ENCODE data around the gene ZNF845. TPM values are rescaled to one million over a fixed set of nuclear protein-coding genes. Genes with fewer than 3 reads are reported as not detected.

The ZNF845 gene
- total and polyA plus RNA-seq, 2 donors (not counting 3 experiments of a cell fraction or from before 2014, with no cell fraction given), result 0.88 to 4.6 TPM

- FAIRE-seq, result no peak
- no TSS peak for BruUV-seq (replicated peaks)
- Histone ChIP-seq H3K27ac (ENCODE audit: insufficient read depth, low read depth, low read length) (no peak overlapping the region), H4K20me1 (replicated peaks; ENCODE audit: control insufficient read depth, extremely low read depth, insufficient read depth, low read length) (no peaks in the 10 kb centered on the region), H3K79me2 (ENCODE audit: control insufficient read depth, insufficient read depth, low read length) (no peaks in the 10 kb centered on the region), H3K9ac (replicated peaks; ENCODE audit: extremely low read depth, insufficient read depth, low read length) (no peak overlapping the region), H3K4me2 (ENCODE audit: insufficient read depth, low read length) (no peak overlapping the region), H3K9me3 (replicated peaks; ENCODE audit: control insufficient read depth, insufficient read depth, low read length) (no peaks in the 10 kb centered on the region), H3K4me3 (replicated peaks in 1 of 3; ENCODE audit: insufficient read depth in 1 of 3, low read depth in 1 of 3, low read length in 3 of 3) (no peak overlapping the region), H2AFZ (ENCODE audit: low read depth, low read length) (no peak overlapping the region), H3K4me1 (ENCODE audit: control insufficient read depth, extremely low read depth, insufficient read depth, low read length) (no peaks in the 10 kb centered on the region), H3K36me3 (ENCODE audit: control insufficient read depth in 2 of 2, extremely low read depth in 1 of 2, insufficient read depth in 2 of 2, low read length in 2 of 2) (no peaks in the 10 kb centered on the region), H3K9me1 (replicated peaks; ENCODE audit: control insufficient read depth, extremely low read depth, insufficient read depth, low read length) (no peaks in the 10 kb centered on the region), H3K27me3 (ENCODE audit: control insufficient read depth in 2 of 2, insufficient read depth in 2 of 2, low read length in 2 of 2) (no peaks in the 10 kb centered on the region)
- TF ChIP-seq JUN (IDR thresholded peaks at IDR 0.05; ENCODE audit: borderline replicate concordance, insufficient read depth, insufficient read length, low read depth) (no peak), POLR2A (IDR thresholded peaks at IDR 0.05; ENCODE audit: low read depth, low read length) (no peak), CTCF (IDR thresholded peaks at IDR 0.05; ENCODE audit: extremely low read depth in 1 of 2, insufficient read depth in 1 of 2, low read depth in 1 of 2, low read length in 2 of 2) (peak in 1 of 2 donors; percentile 22)
- POLR2A ChIA-PET, result no interaction called here
- DNase-seq (ENCODE audit: low read depth, low spot score), result peak; percentile 6
- dilution Hi-C loops (cut with MboI; ENCODE audit: extremely low pct_ligation_motif_present, low sequenced_read_pairs), result no loop called here
- CTCF ChIA-PET, result no interaction called here
- intact Hi-C loops (cut with micrococcal nuclease), result no loop called here
These were observed 25.2 kb upstream of the ZNF845 start for GRCh38 chr19:53308339-53308811.

- no TSS peak for BruUV-seq (replicated peaks)
- FAIRE-seq, result no peak
- no peak overlapping the region for H3K4me3 ChIP-seq (replicated peaks in 1 of 3; ENCODE audit: insufficient read depth in 1 of 3, low read depth in 1 of 3, low read length in 3 of 3)
- no peak overlapping the region for H2AFZ ChIP-seq (ENCODE audit: low read depth, low read length)
- dilution Hi-C loops (cut with MboI; ENCODE audit: extremely low pct_ligation_motif_present, low sequenced_read_pairs) (no loop called here), intact Hi-C loops (cut with micrococcal nuclease) (no loop called here)
- CTCF ChIA-PET, result no interaction called here
- H4K20me1 ChIP-seq (replicated peaks; ENCODE audit: control insufficient read depth, extremely low read depth, insufficient read depth, low read length), result no peaks in the 10 kb centered on the region
- H3K4me2 ChIP-seq (ENCODE audit: insufficient read depth, low read length), result no peak overlapping the region
- no peak overlapping the region for H3K27ac ChIP-seq (ENCODE audit: insufficient read depth, low read depth, low read length)
- no peaks in the 10 kb centered on the region for H3K79me2 ChIP-seq (ENCODE audit: control insufficient read depth, insufficient read depth, low read length)
- H3K9me3 ChIP-seq (replicated peaks; ENCODE audit: control insufficient read depth, insufficient read depth, low read length), result no peaks in the 10 kb centered on the region
- POLR2A ChIA-PET, result no interaction called here
- H3K9me1 ChIP-seq (replicated peaks; ENCODE audit: control insufficient read depth, extremely low read depth, insufficient read depth, low read length), result no peaks in the 10 kb centered on the region
- H3K9ac ChIP-seq (replicated peaks; ENCODE audit: extremely low read depth, insufficient read depth, low read length), result no peak overlapping the region
- H3K36me3 ChIP-seq (ENCODE audit: control insufficient read depth in 2 of 2, extremely low read depth in 1 of 2, insufficient read depth in 2 of 2, low read length in 2 of 2), result no peaks in the 10 kb centered on the region
- no peak for DNase-seq (ENCODE audit: low read depth, low spot score)
- TF ChIP-seq JUN (IDR thresholded peaks at IDR 0.05; ENCODE audit: borderline replicate concordance, insufficient read depth, insufficient read length, low read depth) (no peak), POLR2AphosphoS5 (IDR thresholded peaks at IDR 0.05; ENCODE audit: insufficient read depth, low read depth, low read length) (no peak), GATA2 (IDR thresholded peaks at IDR 0.05; ENCODE audit: insufficient read depth, insufficient read length, low read depth, low read length) (no peak), CTCF (IDR thresholded peaks at IDR 0.05; ENCODE audit: extremely low read depth in 1 of 2, insufficient read depth in 1 of 2, low read depth in 1 of 2, low read length in 2 of 2) (no peak), EZH2 (IDR thresholded peaks at IDR 0.05; ENCODE audit: borderline replicate concordance, low read depth, low read length, severe bottlenecking) (no peak), MYC (IDR thresholded peaks at IDR 0.05; ENCODE audit: low read depth, low read length) (no peak), POLR2A (IDR thresholded peaks at IDR 0.05; ENCODE audit: low read depth, low read length) (no peak), MAX (IDR thresholded peaks at IDR 0.05; ENCODE audit: insufficient read depth, insufficient read length) (no peak), FOS (IDR thresholded peaks at IDR 0.05; ENCODE audit: borderline replicate concordance, insufficient read depth, low read length) (no peak)
- H3K27me3 ChIP-seq (ENCODE audit: control insufficient read depth in 2 of 2, insufficient read depth in 2 of 2, low read length in 2 of 2), result no peaks in the 10 kb centered on the region
- H3K4me1 ChIP-seq (ENCODE audit: control insufficient read depth, extremely low read depth, insufficient read depth, low read length), result no peaks in the 10 kb centered on the region
These were observed 22.5 kb upstream of the ZNF845 start for GRCh38 chr19:53311044-53311443.

Data from endothelial cell of umbilical vein (primary cell).